HepG2 (cell line): ENCODE data around the gene PIK3CA. TPM values are rescaled to one million over a fixed set of nuclear protein-coding genes. Genes with fewer than 3 reads are reported as not detected.
"Not testable (repeated sequence)": the region's sequence is repeated elsewhere in the genome, so short reads cannot be mapped to it uniquely, and the experiment has no call there.

Experiments used
- ATAC-seq: fragments of 200-7000 bp; cut with Tn5 transposase; 3 replicates; pipeline ENCODE4 v1.9.1; 2020; ENCODE audit warnings: mild to moderate bottlenecking, moderate library complexity
- BruUV-seq: library from RNA; stranded (reverse); fragments of 400-500 nt; replicated peaks from 2 replicates; lab custom pipeline; 2021; lab: Mats Ljungman, UMichigan
- CTCF ChIA-PET: fragments of 300-600 bp; formaldehyde crosslinking; extraction: SDS; loops from one replicate; lab custom pipeline; 2021; ENCODE audit warnings: low total read pairs, inconsistent platforms, low intra/inter-chr PET ratio; lab: Yijun Ruan, JAX
- POLR2A ChIA-PET: fragments of 350-600 bp; sonication (Branson Sonifier 250); formaldehyde crosslinking; loops from one replicate; lab custom pipeline; 2020; ENCODE audit warnings: antibody characterized with exemption, inconsistent platforms; lab: Yijun Ruan, JAX
- DNase-seq: peaks from one replicate; pipeline ENCODE4 v3.0.0-alpha.2; 2015; ENCODE audit warnings: low spot score
- FAIRE-seq: peaks from 3 replicates; lab custom pipeline; 2011; peaks lifted over from hg19 to GRCh38; lab: Jason Lieb, UNC
- H2AFZ ChIP-seq: one replicate; pipeline ENCODE4 v1.6.1; 2011; ENCODE audit warnings: low read length, inconsistent platforms
- H3K27ac ChIP-seq: fragments of 300-600 bp; 3 replicates; pipeline ENCODE4 v1.8.0; 2011; ENCODE audit warnings: mixed run types, mild to moderate bottlenecking, mixed read lengths, low read length, inconsistent platforms; ENCODE audit not compliant: insufficient read depth; ENCODE audit errors: extremely low read length
- H3K27me3 ChIP-seq, 2 experiments: fragments of 200-600 bp in 1 of 2; 2 replicates in 1 of 2; 3 replicates in 1 of 2; pipeline versions ENCODE4 v1.6.0 to v1.8.0; 2011; ENCODE audit warnings: low read length in 2 of 2, mild to moderate bottlenecking in 2 of 2, moderate library complexity in 2 of 2, inconsistent platforms in 1 of 2; ENCODE audit not compliant: insufficient read depth in 2 of 2, control insufficient read depth in 1 of 2
- H3K36me3 ChIP-seq, 2 experiments: fragments of 200-600 bp in 1 of 2; replicated peaks in 1 of 2; 2 replicates in 1 of 2; 3 replicates in 1 of 2; pipeline versions ENCODE4 v1.5.1 to v1.8.0; 2011; ENCODE audit warnings: low read length in 2 of 2, inconsistent platforms in 1 of 2; ENCODE audit not compliant: insufficient read depth in 2 of 2, control insufficient read depth in 1 of 2
- H3K4me1 ChIP-seq: 2 replicates; pipeline ENCODE4 v1.5.1; 2012; ENCODE audit warnings: low read length, inconsistent platforms; ENCODE audit not compliant: insufficient read depth
- H3K4me2 ChIP-seq: 2 replicates; pipeline ENCODE4 v1.6.0; 2011; ENCODE audit warnings: low read depth, low read length, inconsistent platforms
- H3K4me3 ChIP-seq, 3 experiments: fragments of 200-600 bp in 1 of 3; sonication (generic), shearing (Covaris generic) in 1 of 3; replicated peaks in 1 of 3; 2 replicates each; pipeline ENCODE4 v1.5.1; 2011 to 2016; ENCODE audit warnings: low read length in 3 of 3, inconsistent platforms in 2 of 3, low read depth in 2 of 3, mild to moderate bottlenecking in 2 of 3, control low read depth in 1 of 3, mixed read lengths in 1 of 3; ENCODE audit not compliant: insufficient read depth in 1 of 3
- H3K79me2 ChIP-seq: one replicate; pipeline ENCODE4 v1.6.1; 2011; ENCODE audit warnings: low read length, inconsistent platforms; ENCODE audit not compliant: insufficient read depth
- H3K9ac ChIP-seq: 2 replicates; pipeline ENCODE4 v1.6.0; 2011; ENCODE audit warnings: mild to moderate bottlenecking, low read depth, low read length, inconsistent platforms; ENCODE audit not compliant: insufficient read depth
- H3K9me3 ChIP-seq: 2 replicates; pipeline ENCODE4 v1.5.1; 2012; ENCODE audit warnings: mild to moderate bottlenecking, low read length
- H4K20me1 ChIP-seq: 2 replicates; pipeline ENCODE4 v1.6.0; 2011; ENCODE audit warnings: inconsistent platforms, mild to moderate bottlenecking, low read length, moderate library complexity; ENCODE audit not compliant: insufficient read depth
- HNRNPH1 ChIP-seq: fragments of 200-400 bp; formaldehyde crosslinking; optimal IDR thresholded peaks from 2 replicates; pipeline ENCODE3; 2017; ENCODE audit warnings: mild to moderate bottlenecking, low read depth, low read length
- POGZ ChIP-seq: sonication (generic); formaldehyde crosslinking; IDR thresholded peaks from 2 replicates; pipeline ENCODE4 v1.4.0; 2020; ENCODE audit warnings: mild to moderate bottlenecking, missing genetic modification reagents
- RARA ChIP-seq: IDR thresholded peaks from 2 replicates; pipeline ENCODE4 v1.6.1; 2016; ENCODE audit warnings: missing genetic modification reagents, missing compliant biosample characterization
- SALL1 ChIP-seq: sonication (generic); formaldehyde crosslinking; IDR thresholded peaks from 2 replicates; pipeline ENCODE4 v1.8.0; 2022; ENCODE audit warnings: mild to moderate bottlenecking, missing genetic modification reagents
- SOX6 ChIP-seq, 2 experiments: fragments of 450-650 bp in 1 of 2; sonication (generic) in 1 of 2; formaldehyde crosslinking in 1 of 2; IDR thresholded peaks; 2 replicates each; pipeline versions ENCODE4 v1.4.0 to v1.6.1; 2017 to 2020; ENCODE audit warnings: antibody characterized with exemption in 1 of 2, mild to moderate bottlenecking in 1 of 2, missing genetic modification reagents in 1 of 2
- ZBTB38 ChIP-seq: sonication (generic); formaldehyde crosslinking; IDR thresholded peaks from 2 replicates; pipeline ENCODE4 v1.5.1; 2020; ENCODE audit warnings: mild to moderate bottlenecking, missing genetic modification reagents
- ZMYM3 ChIP-seq: sonication (generic); formaldehyde crosslinking; IDR thresholded peaks from 2 replicates; pipeline ENCODE4 v1.5.1; 2020; ENCODE audit warnings: mild to moderate bottlenecking, missing genetic modification reagents
- ZNF460 ChIP-seq: sonication (generic); formaldehyde crosslinking; IDR thresholded peaks from 2 replicates; pipeline ENCODE4 v1.5.1; 2020; ENCODE audit warnings: missing genetic modification reagents, mild to moderate bottlenecking, borderline replicate concordance
- ZNF770 ChIP-seq: sonication (generic); formaldehyde crosslinking; IDR thresholded peaks from 2 replicates; pipeline ENCODE4 v1.5.0; 2020; ENCODE audit warnings: mild to moderate bottlenecking, missing genetic modification reagents
- WGBS: methylation state at CpG from one replicate; pipeline ENCODE4 v1.1.6; 2017; ENCODE audit warnings: low lambda C conversion rate; 5-methylcytosine and 5-hydroxymethylcytosine counted together
- in situ Hi-C: cut with HindIII; loops from 2 replicates; pipeline ENCODE4 v1.10.0; 2017; ENCODE audit warnings: low pct_unique_long_range_greater_than_20kb; ENCODE audit not compliant: extremely low pct_ligation_motif_present
- intact Hi-C: fragments of 100-400 bp; cut with micrococcal nuclease; formaldehyde crosslinking; loops from one replicate; pipeline ENCODE4 v1.10.0; 2022; ENCODE audit not compliant: unreplicated experiment
- polyA plus RNA-seq, 8 experiments: library from polyadenylated mRNA; depleted of rRNA in 3 of 8; stranded (reverse) in 7 of 8; unstranded in 1 of 8; fragments of >200 nt; fragmentation: Illumina TruSeq in 4 of 8; extraction: Trizol in 4 of 8; gene quantifications; 2 replicates each; pipeline versions ENCODE4 v1.2.1 to v1.2.3, GENCODE V29; 2011 to 2016; ENCODE audit warnings: low read depth in 4 of 8, missing spikeins in 1 of 8, mixed read lengths in 1 of 8; ENCODE audit not compliant: insufficient read depth in 1 of 8
- total RNA-seq, 5 experiments: library from RNA; depleted of rRNA; stranded (reverse); fragments of >200 nt; fragmentation: Illumina TruSeq; extraction: Trizol; gene quantifications; 2 replicates each; pipeline ENCODE4 v1.2.3, GENCODE V29; 2016; ENCODE audit warnings: low read depth in 1 of 5
- TF ChIP-seq, protein P1 (sequence below), 2 experiments: sonication (generic) in 1 of 2; formaldehyde crosslinking in 1 of 2; IDR thresholded peaks; 2 replicates each; pipeline versions ENCODE4 v1.4.0 to v1.6.1; 2016 to 2020; ENCODE audit warnings: borderline replicate concordance in 1 of 2, low read depth in 1 of 2, mild to moderate bottlenecking in 1 of 2, missing genetic modification reagents in 1 of 2
- TF ChIP-seq, protein P2 (sequence below): sonication (generic); formaldehyde crosslinking; IDR thresholded peaks from 2 replicates; pipeline ENCODE4 v1.5.0; 2020; ENCODE audit warnings: mild to moderate bottlenecking, missing genetic modification reagents, borderline replicate concordance

Gene PIK3CA
- total and polyA plus RNA-seq, 2 of the 13 experiments (the other 11 are each of a cell fraction or from before 2014, with no cell fraction given): 5.7 to 11.4 TPM

- TF ChIP-seq ZNF770 (CRISPR knock-in tag) (peak; percentile 82), HNRNPH1 (no peak), ZMYM3 (CRISPR knock-in tag) (peak; percentile 45; the same call in 1 of the 2 replicates)
- TF ChIP-seq, protein P1, sequence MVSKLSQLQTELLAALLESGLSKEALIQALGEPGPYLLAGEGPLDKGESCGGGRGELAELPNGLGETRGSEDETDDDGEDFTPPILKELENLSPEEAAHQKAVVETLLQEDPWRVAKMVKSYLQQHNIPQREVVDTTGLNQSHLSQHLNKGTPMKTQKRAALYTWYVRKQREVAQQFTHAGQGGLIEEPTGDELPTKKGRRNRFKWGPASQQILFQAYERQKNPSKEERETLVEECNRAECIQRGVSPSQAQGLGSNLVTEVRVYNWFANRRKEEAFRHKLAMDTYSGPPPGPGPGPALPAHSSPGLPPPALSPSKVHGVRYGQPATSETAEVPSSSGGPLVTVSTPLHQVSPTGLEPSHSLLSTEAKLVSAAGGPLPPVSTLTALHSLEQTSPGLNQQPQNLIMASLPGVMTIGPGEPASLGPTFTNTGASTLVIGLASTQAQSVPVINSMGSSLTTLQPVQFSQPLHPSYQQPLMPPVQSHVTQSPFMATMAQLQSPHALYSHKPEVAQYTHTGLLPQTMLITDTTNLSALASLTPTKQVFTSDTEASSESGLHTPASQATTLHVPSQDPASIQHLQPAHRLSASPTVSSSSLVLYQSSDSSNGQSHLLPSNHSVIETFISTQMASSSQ (IDR thresholded peaks at IDR 0.05; ENCODE audit: low read depth): no peak
- TF ChIP-seq, protein P1 (CRISPR knock-in tag; IDR thresholded peaks at IDR 0.05; ENCODE audit: borderline replicate concordance): no peak
These were observed 108.7 kb downstream of the PIK3CA start (continued) for GRCh38 chr3:179256813-179257212.

- H3K9ac ChIP-seq: 0 out of 2 replicates have a peak overlapping the region, but pooled peaks have one; percentile 22
- POLR2A ChIA-PET; ATAC-seq; intact Hi-C loops; H3K36me3 ChIP-seq; CTCF ChIA-PET; H2AFZ ChIP-seq; BruUV-seq; H3K27ac ChIP-seq; H3K27me3 ChIP-seq; FAIRE-seq; H3K79me2 ChIP-seq; in situ Hi-C loops; H4K20me1 ChIP-seq; H3K9me3 ChIP-seq; TF ChIP-seq SOX6 (IDR thresholded peaks at IDR 0.05): not testable (repeated sequence)
- WGBS: 72% methylated on average over 11 of the region's 11 CpGs
- peak overlapping the region; percentile 54 for H3K4me2 ChIP-seq
- DNase-seq: peak; percentile 39
- peaks cover 65% of the 10 kb centered on the region for H3K4me1 ChIP-seq
- H3K4me3 ChIP-seq: peak overlapping the region in 1 of 3 experiments; percentile 30; a peak in 3 of 6 replicates
- TF ChIP-seq RARA (CRISPR knock-in tag) (peak; percentile 70), SOX6 (CRISPR knock-in tag; IDR thresholded peaks at IDR 0.05) (peak; percentile 53; the same call in 1 of the 2 replicates), POGZ (CRISPR knock-in tag) (peak; percentile 49; the same call in 1 of the 2 replicates), ZBTB38 (CRISPR knock-in tag) (peak; percentile 87), SALL1 (CRISPR knock-in tag) (peak; percentile 40; the same call in 1 of the 2 replicates), ZNF460 (CRISPR knock-in tag) (peak; percentile 60; the same call in 1 of the 2 replicates)
- TF ChIP-seq, protein P2, sequence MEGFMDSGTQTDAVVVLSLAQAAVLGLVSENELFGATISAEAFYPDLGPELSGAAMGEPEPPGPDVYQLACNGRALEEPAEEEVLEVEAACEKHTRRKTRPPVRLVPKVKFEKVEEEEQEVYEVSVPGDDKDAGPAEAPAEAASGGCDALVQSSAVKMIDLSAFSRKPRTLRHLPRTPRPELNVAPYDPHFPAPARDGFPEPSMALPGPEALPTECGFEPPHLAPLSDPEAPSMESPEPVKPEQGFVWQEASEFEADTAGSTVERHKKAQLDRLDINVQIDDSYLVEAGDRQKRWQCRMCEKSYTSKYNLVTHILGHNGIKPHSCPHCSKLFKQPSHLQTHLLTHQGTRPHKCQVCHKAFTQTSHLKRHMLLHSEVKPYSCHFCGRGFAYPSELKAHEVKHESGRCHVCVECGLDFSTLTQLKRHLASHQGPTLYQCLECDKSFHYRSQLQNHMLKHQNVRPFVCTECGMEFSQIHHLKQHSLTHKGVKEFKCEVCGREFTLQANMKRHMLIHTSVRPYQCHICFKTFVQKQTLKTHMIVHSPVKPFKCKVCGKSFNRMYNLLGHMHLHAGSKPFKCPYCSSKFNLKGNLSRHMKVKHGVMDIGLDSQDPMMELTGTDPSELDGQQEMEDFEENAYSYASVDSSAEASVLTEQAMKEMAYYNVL: 0 out of 2 replicates have a peak, but pooled peaks have one; percentile 22
These were observed 109.6 kb downstream of the PIK3CA start for GRCh38 chr3:179257742-179258141.
